Measurements from ENCODE around the gene GALNT18. TPM values are rescaled to one million over a fixed set of nuclear protein-coding genes. Genes with fewer than 3 reads are reported as not detected.

The GALNT18 gene
- total RNA-seq, 1 experiment from 2014 or later: 6.6 TPM

DNA sequence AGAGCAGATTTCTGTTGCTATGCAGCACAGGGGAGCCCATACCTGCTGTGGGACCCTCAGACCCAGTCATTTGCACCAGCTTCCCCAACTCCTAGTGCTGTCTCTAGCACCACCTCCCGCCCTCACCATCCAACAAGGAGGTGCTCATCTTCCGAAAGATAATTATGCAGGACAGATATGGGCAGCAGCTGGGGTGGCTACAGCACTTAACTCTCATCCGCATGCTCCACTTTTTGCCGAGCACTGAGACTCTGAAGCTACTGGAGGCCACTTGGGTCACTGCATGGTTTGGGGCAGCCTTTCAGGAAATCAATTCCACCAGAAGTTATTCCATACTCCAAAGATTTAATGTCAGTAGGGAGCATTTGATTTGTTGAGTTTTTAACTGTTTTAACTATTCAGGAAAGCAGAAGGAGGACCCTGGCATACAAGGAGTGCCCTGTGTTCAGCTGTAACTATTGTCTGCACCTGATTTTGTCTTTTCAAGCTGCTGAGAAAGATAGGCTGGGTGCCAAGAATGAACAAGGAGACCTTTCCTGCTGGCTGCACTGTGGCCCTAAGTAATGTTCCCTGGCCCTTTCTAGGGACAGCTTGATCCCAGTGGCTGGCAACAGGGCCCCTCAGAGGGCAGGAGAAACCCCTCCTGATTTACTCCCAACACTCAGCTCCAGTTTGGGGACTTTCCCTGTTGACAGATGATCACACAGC lies 201.5 kb downstream of the GALNT18 start:
- Histone ChIP-seq H3K36me3 (no peaks in the 10 kb centered on the region), H3K27me3 (replicated peaks) (no peaks in the 10 kb centered on the region)

DNA sequence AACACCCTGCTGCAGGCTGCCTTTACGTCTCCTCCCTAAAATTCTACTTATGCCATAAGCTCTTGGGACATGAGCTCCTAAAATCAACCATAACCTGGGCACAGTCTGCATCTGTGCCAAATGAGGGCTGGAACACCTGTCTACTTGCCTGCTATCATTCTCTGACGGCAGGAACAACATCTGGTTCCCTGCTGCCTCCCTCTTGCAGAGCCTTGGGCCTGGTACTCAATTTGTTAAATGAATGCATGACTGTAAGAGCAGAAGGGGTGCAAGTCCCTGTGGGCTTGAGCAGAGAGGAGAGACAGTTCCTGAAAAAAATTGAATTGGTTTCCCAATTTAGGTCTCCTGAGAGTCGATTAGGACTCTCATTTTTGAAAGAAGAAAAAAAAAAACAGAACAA lies 202.1 kb downstream of the GALNT18 start:
- H3K4me1 ChIP-seq (replicated peaks): peaks cover 21% of the 10 kb centered on the region
- H3K27ac ChIP-seq: no peak overlapping the region
- H3K4me3 ChIP-seq: no peak overlapping the region
- no peaks in the 10 kb centered on the region for H3K36me3 ChIP-seq
- H3K9me3 ChIP-seq (replicated peaks): no peaks in the 10 kb centered on the region
- no peaks in the 10 kb centered on the region for H3K27me3 ChIP-seq (replicated peaks)
- DNase-seq (ENCODE audit: low read depth in 1 of 2, low spot score in 2 of 2): no peak

More for the DNA sequence above, 201.5 kb downstream of the GALNT18 start:
- Histone ChIP-seq H3K9me3 (replicated peaks) (no peaks in the 10 kb centered on the region), H3K27ac (no peak overlapping the region), H3K4me3 (no peak overlapping the region), H3K4me1 (replicated peaks) (peaks cover 21% of the 10 kb centered on the region)
- no peak for DNase-seq (ENCODE audit: low read depth in 1 of 2, low spot score in 2 of 2)

DNA sequence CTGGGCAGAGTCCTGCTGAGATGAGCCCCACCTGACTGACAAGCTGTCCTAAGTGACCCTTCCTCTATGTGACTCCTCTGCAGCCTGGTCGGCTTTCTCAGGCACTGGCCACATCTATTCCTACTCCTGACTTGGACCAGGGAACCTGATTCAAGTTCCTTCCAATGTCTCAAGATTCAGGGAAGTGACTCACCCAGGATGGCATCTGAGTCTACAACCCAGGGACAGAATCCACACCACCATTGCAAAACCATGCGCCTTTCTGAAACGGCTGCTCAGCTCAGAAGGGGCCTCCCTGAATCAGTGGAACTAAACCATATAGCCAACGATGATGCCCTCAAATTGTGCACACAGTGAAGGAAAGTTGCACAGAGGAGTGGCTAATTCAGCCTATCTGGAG lies 204.9 kb downstream of the GALNT18 start:
- Histone ChIP-seq H3K36me3 (no peaks in the 10 kb centered on the region), H3K27ac (0 out of 2 replicates have a peak overlapping the region, but pooled peaks have one; percentile 23), H3K4me1 (replicated peaks) (peaks cover 21% of the 10 kb centered on the region), H3K4me3 (no peak overlapping the region), H3K27me3 (replicated peaks) (no peaks in the 10 kb centered on the region), H3K9me3 (replicated peaks) (no peaks in the 10 kb centered on the region)
- DNase-seq (ENCODE audit: low read depth in 1 of 2, low spot score in 2 of 2): peak; percentile 44 to 60

DNA sequence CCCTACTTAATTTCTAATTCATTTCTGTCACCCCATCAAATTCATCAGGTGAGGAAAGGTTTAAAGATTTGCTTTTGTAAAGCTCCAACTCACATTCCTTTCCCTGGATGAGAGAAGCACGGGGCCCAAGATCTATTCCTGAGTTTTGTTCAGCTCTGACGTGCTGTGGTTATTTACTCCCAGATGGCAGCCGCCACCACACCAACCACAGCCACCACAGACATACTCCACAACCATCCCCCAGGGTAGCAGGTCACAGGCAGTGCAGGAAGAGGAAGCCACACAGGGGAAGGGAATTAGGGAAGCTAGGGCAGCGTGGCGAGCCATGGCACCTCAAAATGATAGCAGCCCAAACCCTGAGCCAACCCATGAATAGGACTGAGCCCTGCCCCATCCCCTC lies 205.3 kb downstream of the GALNT18 start:
- peak; percentile 75 to 84 for DNase-seq (ENCODE audit: low read depth in 1 of 2, low spot score in 2 of 2)
- Histone ChIP-seq H3K4me3 (no peak overlapping the region), H3K4me1 (replicated peaks) (peaks cover 21% of the 10 kb centered on the region), H3K27me3 (replicated peaks) (no peaks in the 10 kb centered on the region), H3K36me3 (no peaks in the 10 kb centered on the region), H3K9me3 (replicated peaks) (no peaks in the 10 kb centered on the region), H3K27ac (0 out of 2 replicates have a peak overlapping the region, but pooled peaks have one; percentile 23)

DNA sequence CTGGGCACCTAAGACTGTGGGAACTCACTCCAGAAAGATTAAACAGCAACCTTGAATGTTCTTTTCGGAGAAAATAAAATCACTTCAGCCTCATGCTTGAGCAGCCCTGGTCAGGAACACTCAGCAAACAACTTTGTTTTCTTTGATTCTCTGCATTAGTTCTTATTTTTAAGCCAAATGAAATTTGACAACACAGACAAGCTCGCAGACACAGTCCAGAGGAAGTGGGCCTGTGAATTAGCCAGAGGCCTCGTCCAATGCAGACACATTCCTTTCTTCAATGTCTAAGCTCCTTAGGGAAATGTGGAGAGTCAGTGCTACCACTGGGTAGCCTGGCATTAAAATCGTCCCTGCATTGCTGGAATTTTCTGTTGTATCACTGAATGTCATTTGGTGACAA lies 205.9 kb downstream of the GALNT18 start:
- H3K4me1 ChIP-seq (replicated peaks): peaks cover 21% of the 10 kb centered on the region
- H3K27me3 ChIP-seq (replicated peaks): no peaks in the 10 kb centered on the region
- no peaks in the 10 kb centered on the region for H3K9me3 ChIP-seq (replicated peaks)
- H3K27ac ChIP-seq: no peak overlapping the region
- no peak for DNase-seq (ENCODE audit: low read depth in 1 of 2, low spot score in 2 of 2)
- H3K4me3 ChIP-seq: no peak overlapping the region
- H3K36me3 ChIP-seq: no peaks in the 10 kb centered on the region

DNA sequence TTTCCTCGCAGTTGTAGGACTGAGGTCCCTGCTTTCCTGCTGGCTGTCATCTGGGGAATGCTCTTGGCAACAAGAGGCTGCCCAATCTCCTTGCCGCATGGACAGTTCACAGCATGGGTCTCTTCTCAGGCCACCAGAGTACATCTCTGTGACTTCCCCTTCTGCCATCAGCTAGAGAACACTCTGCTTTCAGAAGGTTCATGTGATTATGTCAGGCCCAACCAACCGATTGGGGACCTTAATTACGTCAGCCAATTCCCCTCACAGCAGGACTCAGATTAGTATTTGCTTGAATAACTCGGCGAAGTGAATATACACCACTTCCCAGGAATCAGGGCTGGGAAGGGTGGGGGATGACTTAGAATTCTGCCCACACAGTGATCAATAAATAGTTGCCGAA lies 206.8 kb downstream of the GALNT18 start:
- H3K27me3 ChIP-seq (replicated peaks): no peaks in the 10 kb centered on the region
- no peaks in the 10 kb centered on the region for H3K36me3 ChIP-seq

DNA sequence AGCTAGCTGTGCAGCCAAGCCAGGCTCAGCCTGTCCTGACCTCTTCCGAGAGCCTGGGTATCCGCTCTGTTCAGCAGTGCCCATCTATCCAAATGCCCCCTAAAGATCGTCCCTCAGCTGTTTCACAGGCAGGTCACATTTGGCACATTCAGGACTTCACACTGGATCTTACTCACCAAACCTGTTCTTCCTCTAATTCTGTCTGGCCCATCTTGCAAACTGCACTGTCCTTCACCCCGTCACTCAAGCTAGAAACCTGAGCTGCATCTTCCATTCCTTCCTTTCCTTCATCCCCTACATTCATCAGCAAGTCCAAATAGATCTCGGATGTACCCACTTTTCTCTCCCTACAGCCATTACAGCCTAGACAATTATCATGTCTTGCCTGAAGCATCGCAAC lies 208.0 kb downstream of the GALNT18 start:
- no peak overlapping the region for H3K27ac ChIP-seq
- no peak overlapping the region for H3K4me3 ChIP-seq
- H3K4me1 ChIP-seq (replicated peaks): peaks cover 21% of the 10 kb centered on the region
- no peaks in the 10 kb centered on the region for H3K9me3 ChIP-seq (replicated peaks)
- H3K36me3 ChIP-seq: no peaks in the 10 kb centered on the region
- H3K27me3 ChIP-seq (replicated peaks): no peaks in the 10 kb centered on the region
- DNase-seq (ENCODE audit: low read depth in 1 of 2, low spot score in 2 of 2): no peak

More for the DNA sequence above, 206.8 kb downstream of the GALNT18 start:
- Histone ChIP-seq H3K4me3 (no peak overlapping the region), H3K4me1 (replicated peaks) (peaks cover 21% of the 10 kb centered on the region), H3K27ac (no peak overlapping the region), H3K9me3 (replicated peaks) (no peaks in the 10 kb centered on the region)
- DNase-seq (ENCODE audit: low read depth in 1 of 2, low spot score in 2 of 2): no peak

DNA sequence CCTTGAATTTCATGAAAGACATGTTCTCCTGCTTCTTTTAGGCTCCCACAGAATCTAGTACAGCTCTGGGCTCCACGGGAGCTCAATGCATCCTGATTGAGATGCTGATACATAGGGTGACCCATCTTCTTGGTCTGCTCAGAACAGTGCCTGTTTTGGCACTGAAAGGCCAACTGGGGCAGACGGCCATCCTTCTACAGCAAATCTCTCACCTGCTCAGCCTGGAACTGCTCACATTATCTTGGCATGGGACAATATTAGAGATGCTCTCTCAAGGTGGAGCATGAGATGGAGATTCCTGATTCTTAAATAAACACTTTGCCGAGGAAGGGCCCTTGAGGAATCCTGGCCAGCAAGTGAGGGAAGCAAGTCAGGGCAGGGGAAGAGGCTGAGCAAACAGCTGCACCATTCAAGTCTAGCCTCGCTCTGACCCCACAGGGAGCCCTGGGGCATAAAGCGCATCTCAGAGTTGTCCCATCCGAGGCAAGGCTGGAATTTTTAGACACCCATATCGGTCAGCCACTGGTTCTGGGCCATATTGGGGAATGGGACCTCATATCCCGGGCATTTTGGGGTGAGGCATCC lies 210.3 kb downstream of the GALNT18 start:
- Histone ChIP-seq H3K4me1 (replicated peaks) (peaks cover 10% of the 10 kb centered on the region), H3K27ac (no peak overlapping the region)
- DNase-seq (ENCODE audit: low read depth in 1 of 2, low spot score in 2 of 2): no peak

DNA sequence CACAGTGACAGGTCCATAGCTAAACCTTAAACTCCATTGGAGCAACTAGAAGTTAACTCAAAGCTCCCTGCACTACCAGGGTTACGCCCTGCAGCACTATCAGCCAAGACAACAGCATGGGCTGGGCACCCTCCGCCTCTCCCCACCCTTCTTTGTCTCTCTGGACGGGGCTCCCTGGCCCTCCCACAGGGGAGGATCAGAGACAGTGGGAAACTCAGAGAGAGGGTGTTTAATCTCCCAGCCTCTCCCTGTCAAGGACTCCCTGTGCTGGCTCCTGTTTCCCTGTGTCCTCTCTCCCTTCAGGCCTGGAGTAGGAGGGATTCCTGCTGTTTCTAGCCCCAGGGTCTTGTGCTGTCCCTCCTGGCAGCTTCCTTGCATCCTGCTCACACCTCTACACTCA lies 211.9 kb downstream of the GALNT18 start:
- H3K36me3 ChIP-seq: no peaks in the 10 kb centered on the region
- DNase-seq (ENCODE audit: low read depth in 1 of 2, low spot score in 2 of 2): no peak
- H3K4me1 ChIP-seq (replicated peaks): no peaks in the 10 kb centered on the region
- no peaks in the 10 kb centered on the region for H3K27me3 ChIP-seq (replicated peaks)
- H3K4me3 ChIP-seq: no peak overlapping the region
- H3K27ac ChIP-seq: no peak overlapping the region
- no peaks in the 10 kb centered on the region for H3K9me3 ChIP-seq (replicated peaks)

More for the DNA sequence above, 210.3 kb downstream of the GALNT18 start:
- Histone ChIP-seq H3K4me3 (no peak overlapping the region), H3K36me3 (no peaks in the 10 kb centered on the region), H3K27me3 (replicated peaks) (no peaks in the 10 kb centered on the region), H3K9me3 (replicated peaks) (no peaks in the 10 kb centered on the region)

DNA sequence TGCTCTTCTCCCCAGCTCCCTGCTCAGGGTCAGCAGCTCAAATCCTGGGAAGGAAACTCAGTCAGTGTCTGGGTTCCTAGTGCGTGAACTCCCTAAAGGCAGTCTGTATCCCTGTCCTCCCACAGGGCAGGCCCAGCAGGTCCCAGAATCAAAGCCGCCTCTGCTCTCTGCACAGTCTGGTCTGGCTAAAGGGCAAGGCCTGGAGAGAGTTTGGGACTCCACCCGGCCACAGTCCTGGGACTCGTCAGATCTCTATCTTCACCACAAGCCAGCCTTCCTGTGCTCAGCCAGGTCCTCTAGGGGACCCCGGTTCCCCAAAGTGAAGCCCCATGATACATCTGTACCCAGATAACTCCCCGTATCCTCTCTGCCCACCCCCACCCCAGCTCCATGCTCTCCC lies 212.6 kb downstream of the GALNT18 start:
- Histone ChIP-seq H3K4me1 (replicated peaks) (no peaks in the 10 kb centered on the region), H3K27me3 (replicated peaks) (no peaks in the 10 kb centered on the region), H3K4me3 (no peak overlapping the region), H3K9me3 (replicated peaks) (no peaks in the 10 kb centered on the region), H3K36me3 (no peaks in the 10 kb centered on the region), H3K27ac (no peak overlapping the region)
- no peak for DNase-seq (ENCODE audit: low read depth in 1 of 2, low spot score in 2 of 2)

DNA sequence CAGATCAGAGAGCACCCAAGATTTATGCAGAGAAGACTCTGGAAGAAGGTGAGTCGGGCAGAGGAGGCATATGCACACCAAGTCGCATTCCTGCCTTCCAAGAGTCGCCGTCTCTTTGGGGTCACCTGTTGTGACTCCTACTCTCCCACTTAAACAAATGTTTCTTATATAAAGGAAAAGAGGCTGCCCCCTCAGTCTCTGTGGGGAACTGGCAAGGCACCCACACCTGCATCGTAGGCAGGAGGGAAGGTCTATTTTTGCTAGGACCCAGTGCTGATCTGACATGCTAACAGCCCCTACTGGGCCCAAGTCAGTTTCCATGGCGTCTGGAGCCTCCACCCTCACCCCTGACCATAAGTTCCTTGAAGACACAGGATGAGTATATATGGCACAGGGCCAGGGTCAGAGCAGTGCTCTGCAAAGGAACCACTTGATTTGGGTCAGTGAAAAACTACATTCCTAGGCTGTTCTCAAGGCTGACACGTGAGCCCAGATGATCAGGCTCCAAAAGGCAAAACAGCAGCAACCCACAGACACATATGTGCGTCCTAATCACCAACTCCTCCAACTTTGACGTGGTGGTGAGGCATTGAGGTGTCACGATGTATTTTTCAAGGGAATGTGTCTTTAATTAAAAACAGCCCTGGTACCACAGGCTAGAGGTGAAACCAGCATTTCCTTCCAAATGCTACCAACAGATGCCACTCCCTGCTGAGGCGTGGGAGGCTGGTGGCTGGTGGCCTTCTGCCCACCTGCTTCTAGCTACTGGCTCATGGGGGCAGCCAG lies 213.2 kb downstream of the GALNT18 start:
- Histone ChIP-seq H3K9me3 (replicated peaks) (no peaks in the 10 kb centered on the region), H3K36me3 (no peaks in the 10 kb centered on the region), H3K27me3 (replicated peaks) (no peaks in the 10 kb centered on the region), H3K4me3 (no peak overlapping the region), H3K4me1 (replicated peaks) (no peaks in the 10 kb centered on the region), H3K27ac (no peak overlapping the region)
- DNase-seq (ENCODE audit: low read depth in 1 of 2, low spot score in 2 of 2): no peak

DNA sequence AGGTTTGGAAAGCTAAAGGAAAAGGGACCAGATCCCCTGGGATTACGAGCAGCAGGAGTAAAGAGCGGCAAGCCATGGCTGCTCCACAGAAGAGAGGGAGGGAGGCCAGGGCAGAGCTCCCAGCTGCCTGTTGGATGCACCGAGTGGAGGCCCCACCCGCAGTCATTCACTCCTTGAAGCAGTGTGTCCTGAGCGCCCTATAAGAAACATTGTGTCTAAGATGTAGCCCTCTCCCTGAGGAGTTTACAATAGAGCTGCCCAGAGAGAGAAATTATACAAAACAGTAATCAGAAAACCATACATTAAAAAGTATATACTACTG lies 214.1 kb downstream of the GALNT18 start:
- H3K4me1 ChIP-seq (replicated peaks): no peaks in the 10 kb centered on the region
- DNase-seq (ENCODE audit: low read depth in 1 of 2, low spot score in 2 of 2): no peak
- H3K4me3 ChIP-seq: no peak overlapping the region
- H3K36me3 ChIP-seq: no peaks in the 10 kb centered on the region
- H3K27me3 ChIP-seq (replicated peaks): no peaks in the 10 kb centered on the region
- H3K27ac ChIP-seq: no peak overlapping the region
- no peaks in the 10 kb centered on the region for H3K9me3 ChIP-seq (replicated peaks)

DNA sequence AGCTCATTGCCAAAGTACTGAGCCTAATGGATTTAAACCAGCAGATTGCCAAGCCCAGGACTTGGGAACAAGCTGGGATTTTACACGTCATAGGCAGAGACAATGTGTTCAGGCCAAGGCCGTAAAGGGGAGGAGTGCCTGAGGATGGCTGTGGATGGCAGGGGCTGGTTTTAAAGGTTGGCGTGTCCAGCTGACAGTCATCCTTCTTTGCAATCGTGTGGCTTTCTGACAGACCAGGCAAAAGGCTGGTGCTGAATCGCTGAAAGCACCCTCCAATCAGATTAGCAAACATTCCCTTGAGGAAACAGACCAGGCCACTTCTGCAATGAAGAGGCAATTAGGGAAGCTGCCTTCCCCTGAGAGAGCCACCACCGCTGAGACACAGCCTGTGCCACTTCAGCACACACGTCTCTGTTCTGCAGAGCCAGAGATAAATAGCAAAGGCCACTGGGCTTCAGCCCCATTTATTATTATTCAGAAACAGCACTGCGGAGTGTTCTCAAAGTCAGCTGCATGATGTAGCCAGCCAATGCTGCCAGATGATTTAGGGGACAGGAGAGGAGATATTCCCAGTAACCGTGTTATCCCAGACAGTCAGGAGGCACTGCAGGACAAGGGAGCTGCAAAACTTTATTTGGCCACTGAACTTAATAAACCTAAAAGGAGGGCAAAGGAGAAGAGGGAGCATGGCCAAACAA lies 214.6 kb downstream of the GALNT18 start:
- no peak for DNase-seq (ENCODE audit: low read depth in 1 of 2, low spot score in 2 of 2)
- Histone ChIP-seq H3K36me3 (no peaks in the 10 kb centered on the region), H3K4me3 (no peak overlapping the region), H3K4me1 (replicated peaks) (no peaks in the 10 kb centered on the region), H3K9me3 (replicated peaks) (no peaks in the 10 kb centered on the region), H3K27me3 (replicated peaks) (no peaks in the 10 kb centered on the region), H3K27ac (no peak overlapping the region)

DNA sequence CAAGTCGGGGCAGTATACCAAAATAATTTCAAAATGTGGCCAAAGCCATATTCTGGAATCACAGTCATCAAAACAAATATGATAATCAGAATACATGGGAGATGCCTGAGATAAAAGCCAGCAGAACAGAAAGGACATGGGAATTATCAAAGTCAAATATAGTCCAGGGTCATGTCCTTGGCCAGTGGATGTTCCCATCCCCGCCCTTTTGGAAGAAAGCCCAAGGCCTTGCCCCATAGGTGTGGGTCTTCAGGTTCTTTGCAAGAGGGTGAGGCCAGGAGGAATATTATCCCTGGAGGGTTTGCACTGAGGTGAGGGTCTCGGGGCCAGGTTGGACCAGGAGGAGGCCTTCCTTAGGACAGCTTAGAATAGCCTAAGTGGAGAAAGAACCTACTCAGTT lies 215.2 kb downstream of the GALNT18 start:
- H3K27ac ChIP-seq: no peak overlapping the region
- H3K4me3 ChIP-seq: no peak overlapping the region
- no peaks in the 10 kb centered on the region for H3K36me3 ChIP-seq
- no peaks in the 10 kb centered on the region for H3K27me3 ChIP-seq (replicated peaks)
- no peaks in the 10 kb centered on the region for H3K9me3 ChIP-seq (replicated peaks)
- no peak for DNase-seq (ENCODE audit: low read depth in 1 of 2, low spot score in 2 of 2)
- no peaks in the 10 kb centered on the region for H3K4me1 ChIP-seq (replicated peaks)
